Measurements from ENCODE around the gene CFAP299.

GRCh38 chr4:80535551-80535950 is 200.0 kb downstream of the CFAP299 start:
- no peak for TF ChIP-seq POLR2AphosphoS5 (IDR thresholded peaks at IDR 0.05; ENCODE audit: low read depth, low read length)
- TF ChIP-seq POLR2A (IDR thresholded peaks at IDR 0.05; ENCODE audit: low read depth, low read length): no peak
- no peak for TF ChIP-seq TAF1 (IDR thresholded peaks at IDR 0.05; ENCODE audit: low read depth, low read length)

All from GM12891 (cell line).